ENCODE data around the gene KRTAP26-1.

KRTAP26-1 gene

DNA sequence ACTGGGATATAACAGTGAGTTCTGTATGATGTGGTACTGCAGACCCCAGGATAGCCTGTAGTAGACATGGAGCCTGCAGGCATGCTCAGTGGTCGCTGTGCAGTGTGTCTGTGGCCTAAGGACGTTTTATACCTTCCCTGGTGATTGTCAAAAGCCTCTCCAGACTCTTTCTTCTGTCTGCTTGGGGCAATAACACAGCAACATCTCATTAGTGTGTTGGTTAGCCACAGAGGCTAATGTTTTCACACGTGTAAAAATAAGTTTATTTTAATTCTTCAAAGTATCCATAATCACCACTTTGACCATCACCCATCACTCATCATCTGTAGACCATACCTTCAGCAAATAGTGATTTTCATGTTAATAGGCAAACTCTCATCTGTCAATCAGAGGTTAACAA is 37.3 kb downstream of the KRTAP26-1 start, which contains the start of gene KRTAP24-1:
Gene KRTAP24-1, minus strand, starts transcription at position 101 of the 400 bp plus-strand sequence. Its CDS starts 18 bp downstream, at position 83.
- TF ChIP-seq SNAI2 (CRISPR knock-in tag; IDR thresholded peaks at IDR 0.05) = no peak
- TF ChIP-seq ISL1 (CRISPR knock-in tag; IDR thresholded peaks at IDR 0.05) = no peak
- TF ChIP-seq, protein P1, sequence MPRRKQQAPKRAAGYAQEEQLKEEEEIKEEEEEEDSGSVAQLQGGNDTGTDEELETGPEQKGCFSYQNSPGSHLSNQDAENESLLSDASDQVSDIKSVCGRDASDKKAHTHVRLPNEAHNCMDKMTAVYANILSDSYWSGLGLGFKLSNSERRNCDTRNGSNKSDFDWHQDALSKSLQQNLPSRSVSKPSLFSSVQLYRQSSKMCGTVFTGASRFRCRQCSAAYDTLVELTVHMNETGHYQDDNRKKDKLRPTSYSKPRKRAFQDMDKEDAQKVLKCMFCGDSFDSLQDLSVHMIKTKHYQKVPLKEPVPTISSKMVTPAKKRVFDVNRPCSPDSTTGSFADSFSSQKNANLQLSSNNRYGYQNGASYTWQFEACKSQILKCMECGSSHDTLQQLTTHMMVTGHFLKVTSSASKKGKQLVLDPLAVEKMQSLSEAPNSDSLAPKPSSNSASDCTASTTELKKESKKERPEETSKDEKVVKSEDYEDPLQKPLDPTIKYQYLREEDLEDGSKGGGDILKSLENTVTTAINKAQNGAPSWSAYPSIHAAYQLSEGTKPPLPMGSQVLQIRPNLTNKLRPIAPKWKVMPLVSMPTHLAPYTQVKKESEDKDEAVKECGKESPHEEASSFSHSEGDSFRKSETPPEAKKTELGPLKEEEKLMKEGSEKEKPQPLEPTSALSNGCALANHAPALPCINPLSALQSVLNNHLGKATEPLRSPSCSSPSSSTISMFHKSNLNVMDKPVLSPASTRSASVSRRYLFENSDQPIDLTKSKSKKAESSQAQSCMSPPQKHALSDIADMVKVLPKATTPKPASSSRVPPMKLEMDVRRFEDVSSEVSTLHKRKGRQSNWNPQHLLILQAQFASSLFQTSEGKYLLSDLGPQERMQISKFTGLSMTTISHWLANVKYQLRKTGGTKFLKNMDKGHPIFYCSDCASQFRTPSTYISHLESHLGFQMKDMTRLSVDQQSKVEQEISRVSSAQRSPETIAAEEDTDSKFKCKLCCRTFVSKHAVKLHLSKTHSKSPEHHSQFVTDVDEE (CRISPR knock-in tag; IDR thresholded peaks at IDR 0.05) = no peak
- no peak for TF ChIP-seq CSDC2 (CRISPR knock-in tag; IDR thresholded peaks at IDR 0.05)
- no peak for TF ChIP-seq BACH2 (CRISPR knock-in tag; IDR thresholded peaks at IDR 0.05; ENCODE audit: borderline replicate concordance)
- TF ChIP-seq, protein P2, sequence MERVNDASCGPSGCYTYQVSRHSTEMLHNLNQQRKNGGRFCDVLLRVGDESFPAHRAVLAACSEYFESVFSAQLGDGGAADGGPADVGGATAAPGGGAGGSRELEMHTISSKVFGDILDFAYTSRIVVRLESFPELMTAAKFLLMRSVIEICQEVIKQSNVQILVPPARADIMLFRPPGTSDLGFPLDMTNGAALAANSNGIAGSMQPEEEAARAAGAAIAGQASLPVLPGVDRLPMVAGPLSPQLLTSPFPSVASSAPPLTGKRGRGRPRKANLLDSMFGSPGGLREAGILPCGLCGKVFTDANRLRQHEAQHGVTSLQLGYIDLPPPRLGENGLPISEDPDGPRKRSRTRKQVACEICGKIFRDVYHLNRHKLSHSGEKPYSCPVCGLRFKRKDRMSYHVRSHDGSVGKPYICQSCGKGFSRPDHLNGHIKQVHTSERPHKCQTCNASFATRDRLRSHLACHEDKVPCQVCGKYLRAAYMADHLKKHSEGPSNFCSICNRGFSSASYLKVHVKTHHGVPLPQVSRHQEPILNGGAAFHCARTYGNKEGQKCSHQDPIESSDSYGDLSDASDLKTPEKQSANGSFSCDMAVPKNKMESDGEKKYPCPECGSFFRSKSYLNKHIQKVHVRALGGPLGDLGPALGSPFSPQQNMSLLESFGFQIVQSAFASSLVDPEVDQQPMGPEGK (CRISPR knock-in tag; IDR thresholded peaks at IDR 0.05; ENCODE audit: borderline replicate concordance) = no peak
- TF ChIP-seq ESRRG (CRISPR knock-in tag; IDR thresholded peaks at IDR 0.05) = no peak
- TF ChIP-seq ZNF8 (CRISPR knock-in tag; IDR thresholded peaks at IDR 0.05) = no peak
- no peak for TF ChIP-seq ZC3H10 (CRISPR knock-in tag; IDR thresholded peaks at IDR 0.05)
- TF ChIP-seq GLIS3 (CRISPR knock-in tag; IDR thresholded peaks at IDR 0.05) = no peak
- TF ChIP-seq, protein P3, sequence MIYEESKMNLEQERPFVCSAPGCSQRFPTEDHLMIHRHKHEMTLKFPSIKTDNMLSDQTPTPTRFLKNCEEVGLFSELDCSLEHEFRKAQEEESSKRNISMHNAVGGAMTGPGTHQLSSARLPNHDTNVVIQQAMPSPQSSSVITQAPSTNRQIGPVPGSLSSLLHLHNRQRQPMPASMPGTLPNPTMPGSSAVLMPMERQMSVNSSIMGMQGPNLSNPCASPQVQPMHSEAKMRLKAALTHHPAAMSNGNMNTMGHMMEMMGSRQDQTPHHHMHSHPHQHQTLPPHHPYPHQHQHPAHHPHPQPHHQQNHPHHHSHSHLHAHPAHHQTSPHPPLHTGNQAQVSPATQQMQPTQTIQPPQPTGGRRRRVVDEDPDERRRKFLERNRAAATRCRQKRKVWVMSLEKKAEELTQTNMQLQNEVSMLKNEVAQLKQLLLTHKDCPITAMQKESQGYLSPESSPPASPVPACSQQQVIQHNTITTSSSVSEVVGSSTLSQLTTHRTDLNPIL (CRISPR knock-in tag; IDR thresholded peaks at IDR 0.05; ENCODE audit: low read depth) = no peak
- no peak for TF ChIP-seq ZFP30 (CRISPR knock-in tag; IDR thresholded peaks at IDR 0.05)
- TF ChIP-seq ZFP3 (CRISPR knock-in tag; IDR thresholded peaks at IDR 0.05) = no peak
- no peak for TF ChIP-seq OSR1 (CRISPR knock-in tag; IDR thresholded peaks at IDR 0.05)
- TF ChIP-seq TCF4 (CRISPR knock-in tag; IDR thresholded peaks at IDR 0.05; ENCODE audit: borderline replicate concordance) = no peak
- ATAC-seq = no peak

DNA sequence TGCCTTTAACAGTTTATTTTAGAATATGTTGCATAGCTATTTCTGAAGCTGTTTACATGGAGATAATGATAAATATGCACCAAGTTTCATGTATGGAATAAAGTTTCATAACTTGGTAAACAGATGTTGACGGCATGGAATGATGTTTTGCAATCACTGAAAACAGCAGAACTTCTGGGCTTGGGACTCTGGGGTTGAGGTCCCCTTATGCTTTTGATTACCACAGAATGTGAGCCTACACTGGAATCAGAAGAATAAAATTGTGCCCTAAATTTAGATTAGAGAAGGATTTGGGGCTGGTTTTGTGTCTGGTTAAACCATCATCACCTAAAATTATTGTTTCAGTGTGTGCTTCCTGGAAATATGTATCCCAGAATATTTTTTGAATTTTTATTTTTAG is 48.5 kb downstream of the KRTAP26-1 start:
- no peak for ATAC-seq
- TF ChIP-seq ZNF8 (CRISPR knock-in tag; IDR thresholded peaks at IDR 0.05) (no peak), ISL1 (CRISPR knock-in tag; IDR thresholded peaks at IDR 0.05) (no peak), ZNF565 (CRISPR knock-in tag; conservative IDR thresholded peaks at IDR 0.05; ENCODE audit: low read depth) (no peak)

DNA sequence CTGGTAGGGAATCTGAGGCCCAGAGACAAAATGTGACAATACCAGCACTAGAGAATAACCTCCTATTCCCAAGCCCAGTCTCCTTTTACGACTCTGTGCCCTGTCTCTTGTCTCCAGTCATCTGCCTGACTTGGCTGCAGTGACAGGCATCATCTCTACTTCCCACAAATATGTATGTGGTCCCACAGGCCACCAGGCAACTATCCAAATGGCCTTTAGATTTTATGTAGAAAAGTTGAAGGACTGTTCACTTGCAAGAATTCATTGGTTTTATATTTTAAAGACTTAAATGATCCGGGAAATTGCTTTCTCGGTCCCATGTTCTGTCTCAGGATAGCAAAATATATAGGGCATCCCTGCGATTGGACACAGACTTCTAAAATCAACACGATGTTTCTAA is 49.0 kb downstream of the KRTAP26-1 start:
- TF ChIP-seq OSR1 (CRISPR knock-in tag; IDR thresholded peaks at IDR 0.05) (no peak), TCF4 (CRISPR knock-in tag; IDR thresholded peaks at IDR 0.05; ENCODE audit: borderline replicate concordance) (no peak), SNAI2 (CRISPR knock-in tag; IDR thresholded peaks at IDR 0.05) (no peak), TOX (CRISPR knock-in tag; IDR thresholded peaks at IDR 0.05; ENCODE audit: borderline replicate concordance) (no peak), ISL1 (CRISPR knock-in tag; IDR thresholded peaks at IDR 0.05) (no peak), ESRRG (CRISPR knock-in tag; IDR thresholded peaks at IDR 0.05) (no peak), ZC3H10 (CRISPR knock-in tag; IDR thresholded peaks at IDR 0.05) (no peak)
- TF ChIP-seq, protein P1 (CRISPR knock-in tag; IDR thresholded peaks at IDR 0.05) = no peak
- TF ChIP-seq, protein P2 (CRISPR knock-in tag; IDR thresholded peaks at IDR 0.05; ENCODE audit: borderline replicate concordance) = no peak
- TF ChIP-seq, protein P4, sequence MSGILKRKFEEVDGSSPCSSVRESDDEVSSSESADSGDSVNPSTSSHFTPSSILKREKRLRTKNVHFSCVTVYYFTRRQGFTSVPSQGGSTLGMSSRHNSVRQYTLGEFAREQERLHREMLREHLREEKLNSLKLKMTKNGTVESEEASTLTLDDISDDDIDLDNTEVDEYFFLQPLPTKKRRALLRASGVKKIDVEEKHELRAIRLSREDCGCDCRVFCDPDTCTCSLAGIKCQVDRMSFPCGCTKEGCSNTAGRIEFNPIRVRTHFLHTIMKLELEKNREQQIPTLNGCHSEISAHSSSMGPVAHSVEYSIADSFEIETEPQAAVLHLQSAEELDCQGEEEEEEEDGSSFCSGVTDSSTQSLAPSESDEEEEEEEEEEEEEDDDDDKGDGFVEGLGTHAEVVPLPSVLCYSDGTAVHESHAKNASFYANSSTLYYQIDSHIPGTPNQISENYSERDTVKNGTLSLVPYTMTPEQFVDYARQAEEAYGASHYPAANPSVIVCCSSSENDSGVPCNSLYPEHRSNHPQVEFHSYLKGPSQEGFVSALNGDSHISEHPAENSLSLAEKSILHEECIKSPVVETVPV (CRISPR knock-in tag; IDR thresholded peaks at IDR 0.05) = no peak
- TF ChIP-seq, protein P3 (CRISPR knock-in tag; IDR thresholded peaks at IDR 0.05; ENCODE audit: low read depth) = no peak
- TF ChIP-seq, protein P5, sequence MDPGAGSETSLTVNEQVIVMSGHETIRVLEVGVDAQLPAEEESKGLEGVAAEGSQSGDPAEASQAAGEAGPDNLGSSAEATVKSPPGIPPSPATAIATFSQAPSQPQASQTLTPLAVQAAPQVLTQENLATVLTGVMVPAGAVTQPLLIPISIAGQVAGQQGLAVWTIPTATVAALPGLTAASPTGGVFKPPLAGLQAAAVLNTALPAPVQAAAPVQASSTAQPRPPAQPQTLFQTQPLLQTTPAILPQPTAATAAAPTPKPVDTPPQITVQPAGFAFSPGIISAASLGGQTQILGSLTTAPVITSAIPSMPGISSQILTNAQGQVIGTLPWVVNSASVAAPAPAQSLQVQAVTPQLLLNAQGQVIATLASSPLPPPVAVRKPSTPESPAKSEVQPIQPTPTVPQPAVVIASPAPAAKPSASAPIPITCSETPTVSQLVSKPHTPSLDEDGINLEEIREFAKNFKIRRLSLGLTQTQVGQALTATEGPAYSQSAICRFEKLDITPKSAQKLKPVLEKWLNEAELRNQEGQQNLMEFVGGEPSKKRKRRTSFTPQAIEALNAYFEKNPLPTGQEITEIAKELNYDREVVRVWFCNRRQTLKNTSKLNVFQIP (CRISPR knock-in tag; IDR thresholded peaks at IDR 0.05; ENCODE audit: borderline replicate concordance, low read depth) = no peak
- ATAC-seq = no peak
